HFFc6 (cell line): ENCODE measurements around the gene TSPAN32. TPM values are rescaled to one million over a fixed set of nuclear protein-coding genes. Genes with fewer than 3 reads are reported as not detected.

ENCODE experiments used
- DNase-seq: peaks from one replicate; pipeline ENCODE4 v3.0.0-alpha.2; 2018
- H3K27ac Mint-ChIP-seq: 2 replicates; pipeline ENCODE4 v1.8.0; 2020; ENCODE audit warnings: mild to moderate bottlenecking, mixed read lengths
- H3K27me3 Mint-ChIP-seq: 2 replicates; pipeline ENCODE4 v1.8.0; 2021; ENCODE audit warnings: mild to moderate bottlenecking, moderate library complexity, mixed read lengths; ENCODE audit not compliant: insufficient read depth
- H3K36me3 Mint-ChIP-seq: 2 replicates; pipeline ENCODE4 v1.8.0; 2021; ENCODE audit warnings: low read depth, mixed read lengths
- H3K4me1 Mint-ChIP-seq: 2 replicates; pipeline ENCODE4 v1.8.0; 2020; ENCODE audit warnings: low read depth, mixed read lengths
- H3K4me3 Mint-ChIP-seq: 2 replicates; pipeline ENCODE4 v1.8.0; 2020; ENCODE audit warnings: mild to moderate bottlenecking, moderate library complexity, mixed read lengths
- H3K9me3 Mint-ChIP-seq: 2 replicates; pipeline ENCODE4 v1.8.0; 2020; ENCODE audit warnings: mild to moderate bottlenecking, mixed read lengths
- total RNA-seq, 6 experiments: library from RNA; stranded (reverse); fragmentation: NEBNext Ultra II Directional; extraction: Animal tissue kit (Norgen Biotek cat#: 25700); gene quantifications; 2 replicates in 1 of 6; 3 replicates in 5 of 6; pipeline ENCODE4 v1.2.3, GENCODE V29; 2021
- TF ChIP-seq, protein P1 (sequence below): fragments of 200-600 bp; sonication (generic); IDR thresholded peaks from 2 replicates; pipeline ENCODE4 v1.5.0; 2021; ENCODE audit warnings: antibody characterized with exemption, mild to moderate bottlenecking

The TSPAN32 gene
- total RNA-seq, 6 experiments from 2014 or later, result not detected

GRCh38 chr11:2298795-2299761 is 2.7 kb upstream of the TSPAN32 start:
- DNase-seq, result no peak
- no peak overlapping the region for H3K4me3 Mint-ChIP-seq
- no peaks in the 10 kb centered on the region for H3K36me3 Mint-ChIP-seq
- H3K27ac Mint-ChIP-seq, result no peak overlapping the region
- TF ChIP-seq, protein P1, sequence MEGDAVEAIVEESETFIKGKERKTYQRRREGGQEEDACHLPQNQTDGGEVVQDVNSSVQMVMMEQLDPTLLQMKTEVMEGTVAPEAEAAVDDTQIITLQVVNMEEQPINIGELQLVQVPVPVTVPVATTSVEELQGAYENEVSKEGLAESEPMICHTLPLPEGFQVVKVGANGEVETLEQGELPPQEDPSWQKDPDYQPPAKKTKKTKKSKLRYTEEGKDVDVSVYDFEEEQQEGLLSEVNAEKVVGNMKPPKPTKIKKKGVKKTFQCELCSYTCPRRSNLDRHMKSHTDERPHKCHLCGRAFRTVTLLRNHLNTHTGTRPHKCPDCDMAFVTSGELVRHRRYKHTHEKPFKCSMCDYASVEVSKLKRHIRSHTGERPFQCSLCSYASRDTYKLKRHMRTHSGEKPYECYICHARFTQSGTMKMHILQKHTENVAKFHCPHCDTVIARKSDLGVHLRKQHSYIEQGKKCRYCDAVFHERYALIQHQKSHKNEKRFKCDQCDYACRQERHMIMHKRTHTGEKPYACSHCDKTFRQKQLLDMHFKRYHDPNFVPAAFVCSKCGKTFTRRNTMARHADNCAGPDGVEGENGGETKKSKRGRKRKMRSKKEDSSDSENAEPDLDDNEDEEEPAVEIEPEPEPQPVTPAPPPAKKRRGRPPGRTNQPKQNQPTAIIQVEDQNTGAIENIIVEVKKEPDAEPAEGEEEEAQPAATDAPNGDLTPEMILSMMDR, result peak; percentile 29; the same call in 1 of the 2 replicates
- peaks cover 14% of the 10 kb centered on the region for H3K27me3 Mint-ChIP-seq
- no peaks in the 10 kb centered on the region for H3K4me1 Mint-ChIP-seq
- no peaks in the 10 kb centered on the region for H3K9me3 Mint-ChIP-seq

GRCh38 chr11:2299773-2300172 is 2.0 kb upstream of the TSPAN32 start:
- DNase-seq, result no peak
- TF ChIP-seq, protein P1, result no peak
- H3K4me1 Mint-ChIP-seq, result no peaks in the 10 kb centered on the region
- H3K27ac Mint-ChIP-seq, result no peak overlapping the region
- H3K27me3 Mint-ChIP-seq, result peaks cover 13% of the 10 kb centered on the region
- no peaks in the 10 kb centered on the region for H3K36me3 Mint-ChIP-seq
- no peaks in the 10 kb centered on the region for H3K9me3 Mint-ChIP-seq
- H3K4me3 Mint-ChIP-seq, result no peak overlapping the region

GRCh38 chr11:2300290-2300935 is 1.4 kb upstream of the TSPAN32 start:
- Mint-ChIP-seq H3K4me3 (no peak overlapping the region), H3K27me3 (peaks cover 12% of the 10 kb centered on the region), H3K9me3 (no peaks in the 10 kb centered on the region), H3K27ac (no peak overlapping the region), H3K36me3 (no peaks in the 10 kb centered on the region), H3K4me1 (peaks cover under 1% of the 10 kb centered on the region)
- TF ChIP-seq, protein P1, result no peak
- DNase-seq, result no peak

DNA sequence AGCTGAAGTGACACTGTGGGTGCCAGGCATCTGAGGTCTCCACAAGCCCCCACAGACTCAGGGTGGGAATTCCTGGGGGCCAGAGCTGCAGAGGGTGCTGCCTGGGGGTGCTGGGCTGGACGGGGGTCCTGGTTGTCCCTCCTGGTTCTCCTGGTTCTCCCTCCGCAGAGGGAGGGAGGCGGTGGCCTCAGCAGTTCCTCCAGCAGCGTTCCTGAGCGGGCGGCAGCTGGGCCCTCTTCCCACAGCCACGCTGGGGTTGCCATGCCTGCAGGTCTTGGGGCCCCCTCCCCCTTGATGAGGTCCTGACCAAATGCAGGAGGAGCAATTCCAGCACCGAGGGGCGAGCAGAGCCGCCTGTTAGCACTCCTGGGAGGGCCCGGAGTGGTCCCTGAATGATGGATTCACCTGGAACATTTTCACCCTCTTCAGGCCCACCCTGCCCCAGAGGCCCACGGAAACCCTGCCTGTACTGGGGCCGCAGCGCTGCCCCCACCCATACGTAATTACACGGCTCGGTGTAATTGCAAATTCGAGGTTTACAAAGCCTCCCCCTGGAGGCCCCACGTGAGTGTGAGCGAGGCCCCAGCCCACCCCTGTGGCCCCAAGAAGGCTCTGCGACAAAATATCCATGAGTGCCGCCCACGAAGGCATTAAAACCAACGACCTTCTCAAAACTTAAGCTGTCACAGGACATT is 730 bp upstream of the TSPAN32 start:
- no peak overlapping the region for H3K27ac Mint-ChIP-seq
- H3K27me3 Mint-ChIP-seq, result peaks cover 12% of the 10 kb centered on the region
- H3K36me3 Mint-ChIP-seq, result no peaks in the 10 kb centered on the region
- no peak overlapping the region for H3K4me3 Mint-ChIP-seq
- no peak for DNase-seq
- peaks cover 8% of the 10 kb centered on the region for H3K4me1 Mint-ChIP-seq
- TF ChIP-seq, protein P1, result no peak
- H3K9me3 Mint-ChIP-seq, result no peaks in the 10 kb centered on the region

DNA sequence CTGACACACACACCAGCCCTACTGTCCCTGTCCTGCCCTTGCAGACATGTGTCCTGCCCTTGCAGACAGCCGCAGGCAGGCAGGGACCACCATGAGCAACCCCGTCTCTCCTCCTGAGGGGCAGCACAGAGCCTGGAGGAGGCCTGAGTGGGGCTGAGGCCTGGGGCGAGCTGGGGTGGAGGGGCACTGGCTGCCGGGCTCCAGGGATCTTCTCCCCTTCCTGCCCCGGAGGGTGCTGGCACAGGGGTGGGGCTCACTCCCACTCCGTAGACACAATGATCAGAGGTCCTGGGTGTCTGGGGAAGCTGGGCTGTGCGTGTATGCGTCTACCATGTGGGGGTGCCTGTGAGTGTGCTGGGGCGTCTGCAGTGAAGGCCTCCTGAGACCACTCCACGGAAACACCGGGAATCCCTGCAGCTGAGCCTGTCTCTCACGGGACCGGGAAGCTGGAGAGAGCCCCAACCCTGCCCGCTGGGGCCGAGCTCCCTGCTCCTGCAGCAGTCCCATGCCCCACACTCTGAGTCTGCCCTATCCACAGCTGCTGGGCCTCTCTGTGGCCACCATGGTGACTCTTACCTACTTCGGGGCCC is 588 bp downstream of the TSPAN32 start:
- Mint-ChIP-seq H3K4me3 (no peak overlapping the region), H3K4me1 (peaks cover 14% of the 10 kb centered on the region), H3K27me3 (peaks cover 5% of the 10 kb centered on the region), H3K36me3 (no peaks in the 10 kb centered on the region), H3K9me3 (no peaks in the 10 kb centered on the region), H3K27ac (no peak overlapping the region)
- DNase-seq, result no peak
- TF ChIP-seq, protein P1, result no peak
